ENCODE data around the gene PTK6.

Gene PTK6

GRCh38 chr20:63553251-63553932, 16.2 kb upstream of the PTK6 start:
- Histone ChIP-seq H3K27ac (no peak overlapping the region), H3K4me3 (peak overlapping the region; percentile 77)
- no peak for TF ChIP-seq CTCF (IDR thresholded peaks at IDR 0.05)
- peak; percentile 86 for DNase-seq (ENCODE audit: low spot score)

GRCh38 chr20:63552481-63553249, 15.5 kb upstream of the PTK6 start:
- Histone ChIP-seq H3K4me3 (peak overlapping the region; percentile 77), H3K27ac (no peak overlapping the region)
- no peak for TF ChIP-seq CTCF (IDR thresholded peaks at IDR 0.05)
- DNase-seq (ENCODE audit: low spot score): no peak

GRCh38 chr20:63551068-63551467, 13.9 kb upstream of the PTK6 start:
- no peak overlapping the region for H3K27ac ChIP-seq
- no peak for DNase-seq (ENCODE audit: low spot score)
- no peak for TF ChIP-seq CTCF (IDR thresholded peaks at IDR 0.05)
- H3K4me3 ChIP-seq: no peak overlapping the region

- TF ChIP-seq CTCF (IDR thresholded peaks at IDR 0.05): no peak
- no peak overlapping the region for H3K4me3 ChIP-seq
- no peak overlapping the region for H3K27ac ChIP-seq
- DNase-seq (ENCODE audit: low spot score): no peak
Measured at GRCh38 chr20:63549679-63550282, 12.6 kb upstream of the PTK6 start.

- Histone ChIP-seq H3K27ac (no peak overlapping the region), H3K4me3 (no peak overlapping the region)
- no peak for DNase-seq (ENCODE audit: low spot score)
- TF ChIP-seq CTCF (IDR thresholded peaks at IDR 0.05): no peak
Measured at GRCh38 chr20:63549019-63549418, 11.8 kb upstream of the PTK6 start.

- Histone ChIP-seq H3K4me3 (no peak overlapping the region), H3K27ac (no peak overlapping the region)
- DNase-seq (ENCODE audit: low spot score): no peak
- TF ChIP-seq CTCF (IDR thresholded peaks at IDR 0.05): no peak
Measured at GRCh38 chr20:63548542-63548941, 11.4 kb upstream of the PTK6 start.
